ENCODE results near the gene KRT32. TPM values are rescaled to one million over a fixed set of nuclear protein-coding genes. Genes with fewer than 3 reads are reported as not detected.

KRT32 gene
- total RNA-seq, 1 experiment from 2014 or later: 0.72 TPM

- DNase-seq (ENCODE audit: low read depth, low spot score) (no peak), ATAC-seq (peak; percentile 26; the same call in 1 of the 2 replicates)
- ChIA-PET POLR2A (no interaction called here), CTCF (interaction anchor here (0.6 kb wide), 1 partner anchor 322 kb away, joined by 8 read pairs; no protein-coding TSS in a partner anchor)
- Histone ChIP-seq H3K36me3 (ENCODE audit: control insufficient read depth, insufficient read depth, low read length) (no peaks in the 10 kb centered on the region), H3K9me3 (ENCODE audit: control insufficient read depth, insufficient read depth, low read depth, low read length) (no peaks in the 10 kb centered on the region), H3K27me3 (ENCODE audit: control insufficient read depth, insufficient read depth, low read length) (no peaks in the 10 kb centered on the region), H3K4me1 (ENCODE audit: control insufficient read depth, insufficient read depth, low read length) (peaks cover 18% of the 10 kb centered on the region), H3K4me3 (ENCODE audit: low read depth in 2 of 2, low read length in 2 of 2) (no peak overlapping the region), H3K27ac (ENCODE audit: low read length) (peak overlapping the region; percentile 62)
- TF ChIP-seq POLR2AphosphoS5 (IDR thresholded peaks at IDR 0.05; ENCODE audit: low read depth, low read length) (no peak), CTCF (IDR thresholded peaks at IDR 0.05) (no peak), SIN3A (IDR thresholded peaks at IDR 0.05; ENCODE audit: borderline replicate concordance, insufficient read depth, low read depth, low read length) (no peak), REST (IDR thresholded peaks at IDR 0.05; ENCODE audit: insufficient read depth in 1 of 2, low read depth in 2 of 2, low read length in 1 of 2) (no peak), TCF7L2 (IDR thresholded peaks at IDR 0.05; ENCODE audit: low read depth, low read length) (no peak)
- BruUV-seq (replicated peaks): no TSS peak
- intact Hi-C loops (cut with micrococcal nuclease; ENCODE audit: unreplicated experiment): no loop called here
- in situ Hi-C loops (cut with HindIII; ENCODE audit: low pct_unique_long_range_greater_than_20kb, low sequenced_read_pairs): no loop called here
Measured at GRCh38 chr17:41504246-41504977, 37.2 kb upstream of the KRT32 start.

GRCh38 chr17:41503202-41503601 is 36.0 kb upstream of the KRT32 start:
- Histone ChIP-seq H3K36me3 (ENCODE audit: control insufficient read depth, insufficient read depth, low read length) (no peaks in the 10 kb centered on the region), H3K27me3 (ENCODE audit: control insufficient read depth, insufficient read depth, low read length) (no peaks in the 10 kb centered on the region), H3K27ac (ENCODE audit: low read length) (peak overlapping the region; percentile 19; the same call in 1 of the 2 replicates), H3K4me3 (ENCODE audit: low read depth in 2 of 2, low read length in 2 of 2) (no peak overlapping the region), H3K4me1 (ENCODE audit: control insufficient read depth, insufficient read depth, low read length) (peaks cover 24% of the 10 kb centered on the region), H3K9me3 (ENCODE audit: control insufficient read depth, insufficient read depth, low read depth, low read length) (no peaks in the 10 kb centered on the region)
- no peak for DNase-seq (ENCODE audit: low read depth, low spot score)
- CTCF ChIA-PET: interaction anchor here (0.7 kb wide), 1 partner anchor 1312 kb away, joined by 3 read pairs; no protein-coding TSS in a partner anchor
- in situ Hi-C loops (cut with HindIII; ENCODE audit: low pct_unique_long_range_greater_than_20kb, low sequenced_read_pairs): no loop called here
- POLR2A ChIA-PET: no interaction called here
- TF ChIP-seq CTCF (IDR thresholded peaks at IDR 0.05): no peak
- TF ChIP-seq SIN3A (IDR thresholded peaks at IDR 0.05; ENCODE audit: borderline replicate concordance, insufficient read depth, low read depth, low read length): no peak
- no TSS peak for BruUV-seq (replicated peaks)
- intact Hi-C loops (cut with micrococcal nuclease; ENCODE audit: unreplicated experiment): no loop called here
- no peak for ATAC-seq

Data from Panc1 (cell line).